Panc1 (cell line): ENCODE measurements around the gene CCHCR1. TPM values are rescaled to one million over a fixed set of nuclear protein-coding genes. Genes with fewer than 3 reads are reported as not detected.

Experiments used
- ATAC-seq: fragments of 200-7000 bp; cut with Tn5 transposase; 2 replicates; pipeline ENCODE4 v1.9.1; 2020; ENCODE audit warnings: mild to moderate bottlenecking, moderate library complexity
- Bru-seq: library from RNA; stranded (reverse); fragments of 400-500 nt; gene quantifications from one replicate; lab custom pipeline; 2021; lab: Mats Ljungman, UMichigan
- BruChase-seq, 2 experiments: library from RNA; stranded (reverse); fragments of 400-500 nt; gene quantifications; one replicate each; lab custom pipeline; 2021; lab: Mats Ljungman, UMichigan
- BruUV-seq: library from RNA; stranded (reverse); fragments of 400-500 nt; replicated peaks from 2 replicates; lab custom pipeline; 2021; lab: Mats Ljungman, UMichigan
- CTCF ChIA-PET: fragments of 300-600 bp; sonication (Branson Sonifier 250); formaldehyde crosslinking; loops from one replicate; lab custom pipeline; 2022; ENCODE audit warnings: antibody characterized with exemption; lab: Charles Lee
- POLR2A ChIA-PET: fragments of 300-600 bp; sonication (Branson Sonifier 250); formaldehyde crosslinking; loops from one replicate; lab custom pipeline; 2022; ENCODE audit warnings: antibody characterized with exemption; lab: Charles Lee
- DNase-seq: peaks from one replicate; pipeline ENCODE4 v3.0.0-alpha.2; 2010; ENCODE audit warnings: low read depth, low spot score
- H3K27ac ChIP-seq: 2 replicates; pipeline ENCODE4 v1.5.1; 2011; ENCODE audit warnings: mild to moderate bottlenecking, low read length, inconsistent platforms
- H3K27me3 ChIP-seq: fragments of 200-500 bp; sonication (Bioruptor generic); 2 replicates; pipeline ENCODE4 v1.6.0; 2014; ENCODE audit warnings: low read length, inconsistent platforms; ENCODE audit not compliant: control insufficient read depth, insufficient read depth
- H3K36me3 ChIP-seq: fragments of 200-500 bp; sonication (Bioruptor generic); 2 replicates; pipeline ENCODE4 v1.5.1; 2014; ENCODE audit warnings: inconsistent platforms, mild to moderate bottlenecking, low read length, moderate library complexity; ENCODE audit not compliant: control insufficient read depth, insufficient read depth
- H3K4me1 ChIP-seq: 2 replicates; pipeline ENCODE4 v1.5.1; 2011; ENCODE audit warnings: inconsistent platforms, mild to moderate bottlenecking, low read length, moderate library complexity; ENCODE audit not compliant: control insufficient read depth, insufficient read depth
- H3K4me3 ChIP-seq, 2 experiments: 2 replicates each; pipeline ENCODE4 v1.5.1; 2011 to 2012; ENCODE audit warnings: low read depth in 2 of 2, low read length in 2 of 2, mild to moderate bottlenecking in 2 of 2, inconsistent platforms in 1 of 2, moderate library complexity in 1 of 2
- H3K9me3 ChIP-seq: fragments of 200-500 bp; sonication (Bioruptor generic); 2 replicates; pipeline ENCODE4 v1.5.1; 2014; ENCODE audit warnings: low read depth, mild to moderate bottlenecking, inconsistent platforms, low read length, moderate library complexity; ENCODE audit not compliant: control insufficient read depth, insufficient read depth
- POLR2AphosphoS5 ChIP-seq: IDR thresholded peaks from 2 replicates; pipeline ENCODE4 v1.6.1; 2012; ENCODE audit warnings: mild to moderate bottlenecking, low read depth, low read length, moderate library complexity
- SIN3A ChIP-seq: IDR thresholded peaks from 2 replicates; pipeline ENCODE4 v1.6.1; 2012; ENCODE audit warnings: low read depth, mild to moderate bottlenecking, low read length, moderate library complexity, borderline replicate concordance; ENCODE audit not compliant: insufficient read depth
- TCF7L2 ChIP-seq: IDR thresholded peaks from 2 replicates; pipeline ENCODE4 v1.6.1; 2011; ENCODE audit warnings: mild to moderate bottlenecking, low read depth, low read length, inconsistent platforms
- in situ Hi-C: cut with HindIII; loops from 2 replicates; pipeline ENCODE4 v1.10.0; 2016; ENCODE audit warnings: low sequenced_read_pairs, low pct_unique_long_range_greater_than_20kb
- intact Hi-C: fragments of 100-400 bp; cut with micrococcal nuclease; formaldehyde crosslinking; loops from one replicate; pipeline ENCODE4 v1.10.0; 2022; ENCODE audit not compliant: unreplicated experiment
- long read RNA-seq: library from polyadenylated mRNA; unstranded; transcript quantifications from one replicate; pipeline ENCODE4 v2.0.0, GENCODE V29; 2021; ENCODE audit not compliant: unreplicated experiment
- polyA plus RNA-seq: library from polyadenylated mRNA; unstranded; fragments of >200 nt; gene quantifications from one replicate; pipeline ENCODE4 v1.2.1, GENCODE V29; 2012; ENCODE audit warnings: missing spikeins; ENCODE audit not compliant: insufficient read length
- total RNA-seq: library from RNA; stranded (reverse); gene quantifications from one replicate; pipeline ENCODE4 v1.2.1, GENCODE V29; 2021; ENCODE audit not compliant: unreplicated experiment
- TF ChIP-seq, protein P1 (sequence below), 2 experiments: IDR thresholded peaks; 2 replicates each; pipeline ENCODE4 v1.6.1; 2011 to 2012; ENCODE audit warnings: low read depth in 2 of 2, control low read depth in 1 of 2, low read length in 1 of 2, mild to moderate bottlenecking in 1 of 2, moderate library complexity in 1 of 2; ENCODE audit not compliant: insufficient read depth in 1 of 2
- TF ChIP-seq, protein P2 (sequence below): fragments of 450-650 bp; IDR thresholded peaks from 2 replicates; pipeline ENCODE4 v1.5.1; 2017; ENCODE audit warnings: mild to moderate bottlenecking

Gene CCHCR1, protein sequence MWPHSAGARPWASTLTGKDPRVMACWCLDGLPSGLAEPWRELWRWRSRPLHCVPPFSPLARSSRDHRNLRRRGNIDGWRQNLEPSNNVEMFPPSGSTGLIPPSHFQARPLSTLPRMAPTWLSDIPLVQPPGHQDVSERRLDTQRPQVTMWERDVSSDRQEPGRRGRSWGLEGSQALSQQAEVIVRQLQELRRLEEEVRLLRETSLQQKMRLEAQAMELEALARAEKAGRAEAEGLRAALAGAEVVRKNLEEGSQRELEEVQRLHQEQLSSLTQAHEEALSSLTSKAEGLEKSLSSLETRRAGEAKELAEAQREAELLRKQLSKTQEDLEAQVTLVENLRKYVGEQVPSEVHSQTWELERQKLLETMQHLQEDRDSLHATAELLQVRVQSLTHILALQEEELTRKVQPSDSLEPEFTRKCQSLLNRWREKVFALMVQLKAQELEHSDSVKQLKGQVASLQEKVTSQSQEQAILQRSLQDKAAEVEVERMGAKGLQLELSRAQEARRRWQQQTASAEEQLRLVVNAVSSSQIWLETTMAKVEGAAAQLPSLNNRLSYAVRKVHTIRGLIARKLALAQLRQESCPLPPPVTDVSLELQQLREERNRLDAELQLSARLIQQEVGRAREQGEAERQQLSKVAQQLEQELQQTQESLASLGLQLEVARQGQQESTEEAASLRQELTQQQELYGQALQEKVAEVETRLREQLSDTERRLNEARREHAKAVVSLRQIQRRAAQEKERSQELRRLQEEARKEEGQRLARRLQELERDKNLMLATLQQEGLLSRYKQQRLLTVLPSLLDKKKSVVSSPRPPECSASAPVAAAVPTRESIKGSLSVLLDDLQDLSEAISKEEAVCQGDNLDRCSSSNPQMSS
- 37.1 TPM for total RNA-seq
- polyA plus RNA-seq: 35.5 TPM
- percentile 60 among the genes with signal in this experiment for Bru-seq, nascent RNA
- percentile 72 among the genes with signal in this experiment for BruChase-seq, experiment 1, labeled RNA remaining after a 2-hour chase
- percentile 73 among the genes with signal in this experiment for BruChase-seq, experiment 2, labeled RNA remaining after a 6-hour chase
- long read RNA-seq, transcript CCHCR1-201 (18 exons, 2,625 nt): major isoform, 16 of 87 reads
- long read RNA-seq, partial matches to known transcripts: 51 of 87 reads
- long read RNA-seq, other reads (novel, unspliced or antisense): 20 of 87 reads

GRCh38 chr6:31157513-31158139 lies at the start of gene CCHCR1:
TSS of gene CCHCR1 (minus strand) at chr6:31157802. CDS start at chr6:31157600, 202 bp downstream.
- Histone ChIP-seq H3K27me3 (no peaks in the 10 kb centered on the region), H3K9me3 (no peaks in the 10 kb centered on the region), H3K27ac (peak within 1 kb of the TSS; percentile 86), H3K4me3 (peak within 1 kb of the TSS; percentile 65 to 75), H3K36me3 (peaks cover 2% of the 10 kb centered on the region; the same call in 1 of the 2 replicates), H3K4me1 (peaks cover 13% of the 10 kb centered on the region)
- TF ChIP-seq, protein P1, sequence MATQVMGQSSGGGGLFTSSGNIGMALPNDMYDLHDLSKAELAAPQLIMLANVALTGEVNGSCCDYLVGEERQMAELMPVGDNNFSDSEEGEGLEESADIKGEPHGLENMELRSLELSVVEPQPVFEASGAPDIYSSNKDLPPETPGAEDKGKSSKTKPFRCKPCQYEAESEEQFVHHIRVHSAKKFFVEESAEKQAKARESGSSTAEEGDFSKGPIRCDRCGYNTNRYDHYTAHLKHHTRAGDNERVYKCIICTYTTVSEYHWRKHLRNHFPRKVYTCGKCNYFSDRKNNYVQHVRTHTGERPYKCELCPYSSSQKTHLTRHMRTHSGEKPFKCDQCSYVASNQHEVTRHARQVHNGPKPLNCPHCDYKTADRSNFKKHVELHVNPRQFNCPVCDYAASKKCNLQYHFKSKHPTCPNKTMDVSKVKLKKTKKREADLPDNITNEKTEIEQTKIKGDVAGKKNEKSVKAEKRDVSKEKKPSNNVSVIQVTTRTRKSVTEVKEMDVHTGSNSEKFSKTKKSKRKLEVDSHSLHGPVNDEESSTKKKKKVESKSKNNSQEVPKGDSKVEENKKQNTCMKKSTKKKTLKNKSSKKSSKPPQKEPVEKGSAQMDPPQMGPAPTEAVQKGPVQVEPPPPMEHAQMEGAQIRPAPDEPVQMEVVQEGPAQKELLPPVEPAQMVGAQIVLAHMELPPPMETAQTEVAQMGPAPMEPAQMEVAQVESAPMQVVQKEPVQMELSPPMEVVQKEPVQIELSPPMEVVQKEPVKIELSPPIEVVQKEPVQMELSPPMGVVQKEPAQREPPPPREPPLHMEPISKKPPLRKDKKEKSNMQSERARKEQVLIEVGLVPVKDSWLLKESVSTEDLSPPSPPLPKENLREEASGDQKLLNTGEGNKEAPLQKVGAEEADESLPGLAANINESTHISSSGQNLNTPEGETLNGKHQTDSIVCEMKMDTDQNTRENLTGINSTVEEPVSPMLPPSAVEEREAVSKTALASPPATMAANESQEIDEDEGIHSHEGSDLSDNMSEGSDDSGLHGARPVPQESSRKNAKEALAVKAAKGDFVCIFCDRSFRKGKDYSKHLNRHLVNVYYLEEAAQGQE (IDR thresholded peaks at IDR 0.05; ENCODE audit: insufficient read depth in 1 of 2, low read depth in 2 of 2, low read length in 1 of 2): no peak
- TF ChIP-seq, protein P2, sequence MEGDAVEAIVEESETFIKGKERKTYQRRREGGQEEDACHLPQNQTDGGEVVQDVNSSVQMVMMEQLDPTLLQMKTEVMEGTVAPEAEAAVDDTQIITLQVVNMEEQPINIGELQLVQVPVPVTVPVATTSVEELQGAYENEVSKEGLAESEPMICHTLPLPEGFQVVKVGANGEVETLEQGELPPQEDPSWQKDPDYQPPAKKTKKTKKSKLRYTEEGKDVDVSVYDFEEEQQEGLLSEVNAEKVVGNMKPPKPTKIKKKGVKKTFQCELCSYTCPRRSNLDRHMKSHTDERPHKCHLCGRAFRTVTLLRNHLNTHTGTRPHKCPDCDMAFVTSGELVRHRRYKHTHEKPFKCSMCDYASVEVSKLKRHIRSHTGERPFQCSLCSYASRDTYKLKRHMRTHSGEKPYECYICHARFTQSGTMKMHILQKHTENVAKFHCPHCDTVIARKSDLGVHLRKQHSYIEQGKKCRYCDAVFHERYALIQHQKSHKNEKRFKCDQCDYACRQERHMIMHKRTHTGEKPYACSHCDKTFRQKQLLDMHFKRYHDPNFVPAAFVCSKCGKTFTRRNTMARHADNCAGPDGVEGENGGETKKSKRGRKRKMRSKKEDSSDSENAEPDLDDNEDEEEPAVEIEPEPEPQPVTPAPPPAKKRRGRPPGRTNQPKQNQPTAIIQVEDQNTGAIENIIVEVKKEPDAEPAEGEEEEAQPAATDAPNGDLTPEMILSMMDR: no peak
- TF ChIP-seq TCF7L2 (no peak), SIN3A (no peak), POLR2AphosphoS5 (no peak)
- ATAC-seq (no peak; the same call in 1 of the 2 replicates), DNase-seq (no peak)
- BruUV-seq: no TSS peak
- ChIA-PET POLR2A (interaction anchor here (0.6 kb wide), 1 partner anchor 46 kb away, joined by 3 read pairs; no protein-coding TSS in a partner anchor), CTCF (no interaction called here)
- in situ Hi-C loops: no loop called here
- intact Hi-C loops: no loop called here

GRCh38 chr6:31205638-31206037 lies 48.0 kb upstream of the CCHCR1 start:
- H3K4me1 ChIP-seq: peaks cover 13% of the 10 kb centered on the region
- no peak overlapping the region for H3K4me3 ChIP-seq
- H3K27me3 ChIP-seq: no peaks in the 10 kb centered on the region
- no peak overlapping the region for H3K27ac ChIP-seq
- H3K36me3 ChIP-seq: no peaks in the 10 kb centered on the region
- ATAC-seq (no peak), DNase-seq (no peak)
- in situ Hi-C loops: no loop called here
- no TSS peak for BruUV-seq
- ChIA-PET POLR2A (no interaction called here), CTCF (no interaction called here)
- no peak for TF ChIP-seq TCF7L2
- no peak for TF ChIP-seq SIN3A
- no peak for TF ChIP-seq POLR2AphosphoS5
- TF ChIP-seq, protein P1 (IDR thresholded peaks at IDR 0.05; ENCODE audit: insufficient read depth in 1 of 2, low read depth in 2 of 2, low read length in 1 of 2): no peak
- TF ChIP-seq, protein P2: no peak
- H3K9me3 ChIP-seq: peaks cover 5% of the 10 kb centered on the region; the same call in 1 of the 2 replicates
- intact Hi-C loops: no loop called here
